Transverse colon (tissue), 4 donors: ENCODE measurements around the gene MAN1A2.

Experiments
- CTCF ChIP-seq, 5 experiments: fragments of 200-600 bp in 3 of 5; fragments of 450-650 bp in 2 of 5; sonication (generic) in 3 of 5; IDR thresholded peaks; 1 replicate in 2 of 5; 2 replicates in 3 of 5; pipeline ENCODE4 v1.5.1; 2016 to 2017; ENCODE audit warnings: antibody characterized with exemption in 5 of 5, inconsistent platforms in 3 of 5, mild to moderate bottlenecking in 2 of 5, moderate library complexity in 1 of 5
- EP300 ChIP-seq: sonication (generic); formaldehyde crosslinking; IDR thresholded peaks from one replicate; pipeline ENCODE4 v1.6.1; 2017; ENCODE audit warnings: antibody characterized with exemption, low read depth
- POLR2A ChIP-seq: fragments of 450-650 bp; IDR thresholded peaks from one replicate; pipeline ENCODE4 v1.6.1; 2016; ENCODE audit warnings: antibody characterized with exemption, mild to moderate bottlenecking, moderate library complexity
- POLR2AphosphoS5 ChIP-seq, 3 donors: sonication (generic); formaldehyde crosslinking; IDR thresholded peaks; one replicate each; pipeline ENCODE4 v1.6.1; 2016; ENCODE audit warnings: antibody characterized with exemption in 3 of 3

- no peak for TF ChIP-seq EP300
- TF ChIP-seq CTCF (IDR thresholded peaks at IDR 0.05): no peak
- no peak for TF ChIP-seq POLR2A
- no peak for TF ChIP-seq POLR2AphosphoS5 (IDR thresholded peaks at IDR 0.05)
Measured at GRCh38 chr1:117318011-117318410, 49.2 kb upstream of the MAN1A2 start.
